HCT116 (cell line): Measurements from ENCODE around the gene TRIM23.

Experiments used
- CTCF ChIP-seq, 3 experiments: fragments of 200-600 bp in 1 of 3; sonication (generic) in 1 of 3; IDR thresholded peaks in 2 of 3; conservative IDR thresholded peaks in 1 of 3; 2 replicates each; pipeline ENCODE4 v1.5.1; 2012 to 2017; ENCODE audit warnings: low read depth in 2 of 3, low read length in 2 of 3, antibody characterized with exemption in 1 of 3, borderline replicate concordance in 1 of 3, control low read depth in 1 of 3, mild to moderate bottlenecking in 1 of 3, mixed read lengths in 1 of 3, mixed run types in 1 of 3, moderate library complexity in 1 of 3; ENCODE audit not compliant: insufficient read depth in 1 of 3
- ELF1 ChIP-seq: IDR thresholded peaks from 2 replicates; pipeline ENCODE4 v1.6.1; 2012; ENCODE audit warnings: low read depth, borderline replicate concordance
- EZH2 ChIP-seq: fragments of 200-600 bp; sonication (generic); IDR thresholded peaks from 2 replicates; pipeline ENCODE4 v1.6.1; 2017; ENCODE audit warnings: antibody characterized with exemption, mixed run types
- FOSL1 ChIP-seq: IDR thresholded peaks from 2 replicates; pipeline ENCODE4 v1.6.1; 2012; ENCODE audit warnings: low read depth
- MAX ChIP-seq: IDR thresholded peaks from 2 replicates; pipeline ENCODE4 v1.6.1; 2012
- POLR2A ChIP-seq: IDR thresholded peaks from 2 replicates; pipeline ENCODE4 v1.7.0; 2011; ENCODE audit warnings: borderline replicate concordance; ENCODE audit not compliant: insufficient read depth, insufficient read length; ENCODE audit errors: extremely low read depth
- POLR2AphosphoS5 ChIP-seq: IDR thresholded peaks from 2 replicates; pipeline ENCODE4 v1.6.1; 2011; ENCODE audit warnings: mild to moderate bottlenecking, low read depth, low read length, moderate library complexity
- SP1 ChIP-seq: IDR thresholded peaks from 2 replicates; pipeline ENCODE4 v1.6.1; 2012; ENCODE audit warnings: low read depth
- ZBTB33 ChIP-seq: IDR thresholded peaks from 2 replicates; pipeline ENCODE4 v1.6.1; 2011; ENCODE audit warnings: mild to moderate bottlenecking, low read length, moderate library complexity; ENCODE audit not compliant: insufficient replicate concordance; ENCODE audit errors: extremely low read depth

GRCh38 chr5:65620021-65620420 is 4.1 kb downstream of the TRIM23 start:
- no peak for TF ChIP-seq ELF1
- no peak for TF ChIP-seq CTCF (IDR thresholded peaks at IDR 0.05 in 2 of 3, conservative IDR thresholded peaks at IDR 0.05 in 1 of 3; ENCODE audit: borderline replicate concordance in 1 of 3, insufficient read depth in 1 of 3, low read depth in 2 of 3, low read length in 2 of 3)
- TF ChIP-seq ZBTB33, result no peak
- no peak for TF ChIP-seq POLR2AphosphoS5
- no peak for TF ChIP-seq POLR2A
- no peak for TF ChIP-seq MAX
- TF ChIP-seq SP1, result no peak
- no peak for TF ChIP-seq FOSL1
- no peak for TF ChIP-seq EZH2
